ENCODE data around the gene TBC1D16.

Gene TBC1D16

DNA sequence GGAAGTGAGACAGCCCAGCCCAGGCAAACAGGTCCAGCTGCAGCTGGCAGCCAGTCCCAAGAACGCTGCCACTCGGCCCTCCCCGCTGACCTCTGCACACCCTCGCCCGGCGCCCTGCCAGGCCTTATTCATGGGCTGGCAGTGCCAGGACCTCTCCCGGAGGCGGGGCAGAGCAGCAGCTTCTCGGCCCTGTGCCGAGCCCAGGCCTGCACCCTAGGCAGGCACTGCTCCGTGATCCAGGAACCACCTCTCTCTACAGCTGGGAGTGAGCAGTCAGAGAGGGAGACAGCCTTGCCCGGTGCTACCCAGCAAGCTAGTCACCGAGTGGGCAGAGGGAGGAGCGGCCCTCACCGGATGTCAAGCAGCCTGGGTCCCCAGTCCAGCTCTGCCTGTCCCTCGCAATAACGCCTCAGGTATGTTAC lies 116.5 kb downstream of the TBC1D16 start:
- no peak for DNase-seq (ENCODE audit: extremely low read depth, insufficient read length)

DNA sequence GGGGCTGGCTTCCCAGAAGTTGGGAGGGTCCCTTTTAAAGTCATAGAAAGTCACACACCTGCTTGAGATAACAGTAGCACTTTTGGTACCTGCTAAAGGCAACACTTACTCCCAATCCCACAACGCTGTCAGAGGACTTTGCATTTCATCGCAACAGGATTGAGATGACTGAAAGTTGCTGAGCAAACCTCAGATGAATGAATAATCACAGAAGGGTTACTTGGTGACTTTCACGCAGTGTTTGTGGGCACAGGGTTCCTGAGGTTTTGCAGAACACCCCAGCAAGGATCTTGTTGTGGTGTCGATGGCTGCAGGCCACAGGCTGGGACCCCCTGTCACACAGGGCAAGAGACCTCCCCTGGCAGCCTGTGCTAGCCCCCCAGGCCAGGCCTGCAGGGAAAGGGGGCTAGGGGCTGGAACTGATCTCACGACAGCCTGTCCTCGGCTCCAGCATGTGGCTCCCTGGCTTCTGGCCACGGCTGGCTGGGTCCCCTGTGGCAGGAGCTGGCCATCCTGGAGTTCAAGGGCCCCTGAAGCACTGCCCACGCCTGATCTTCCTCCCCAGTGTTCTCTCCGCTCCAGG lies 117.0 kb downstream of the TBC1D16 start:
- TF ChIP-seq, protein P1, sequence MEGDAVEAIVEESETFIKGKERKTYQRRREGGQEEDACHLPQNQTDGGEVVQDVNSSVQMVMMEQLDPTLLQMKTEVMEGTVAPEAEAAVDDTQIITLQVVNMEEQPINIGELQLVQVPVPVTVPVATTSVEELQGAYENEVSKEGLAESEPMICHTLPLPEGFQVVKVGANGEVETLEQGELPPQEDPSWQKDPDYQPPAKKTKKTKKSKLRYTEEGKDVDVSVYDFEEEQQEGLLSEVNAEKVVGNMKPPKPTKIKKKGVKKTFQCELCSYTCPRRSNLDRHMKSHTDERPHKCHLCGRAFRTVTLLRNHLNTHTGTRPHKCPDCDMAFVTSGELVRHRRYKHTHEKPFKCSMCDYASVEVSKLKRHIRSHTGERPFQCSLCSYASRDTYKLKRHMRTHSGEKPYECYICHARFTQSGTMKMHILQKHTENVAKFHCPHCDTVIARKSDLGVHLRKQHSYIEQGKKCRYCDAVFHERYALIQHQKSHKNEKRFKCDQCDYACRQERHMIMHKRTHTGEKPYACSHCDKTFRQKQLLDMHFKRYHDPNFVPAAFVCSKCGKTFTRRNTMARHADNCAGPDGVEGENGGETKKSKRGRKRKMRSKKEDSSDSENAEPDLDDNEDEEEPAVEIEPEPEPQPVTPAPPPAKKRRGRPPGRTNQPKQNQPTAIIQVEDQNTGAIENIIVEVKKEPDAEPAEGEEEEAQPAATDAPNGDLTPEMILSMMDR (IDR thresholded peaks at IDR 0.05; ENCODE audit: insufficient read depth, low read length, poor library complexity, severe bottlenecking), result no peak
- Histone ChIP-seq H3K27me3 (replicated peaks; ENCODE audit: control insufficient read depth, insufficient read depth, low read length) (no peaks in the 10 kb centered on the region; the same call in 1 of the 2 replicates), H3K36me3 (ENCODE audit: control insufficient read depth, insufficient read depth, low read length) (no peaks in the 10 kb centered on the region), H3K4me3 (replicated peaks; ENCODE audit: low read depth, low read length) (no peak overlapping the region)
- no peak for DNase-seq (ENCODE audit: extremely low read depth, insufficient read length)

More for the DNA sequence above, 116.5 kb downstream of the TBC1D16 start:
- no peak overlapping the region for H3K4me3 ChIP-seq (replicated peaks; ENCODE audit: low read depth, low read length)
- no peaks in the 10 kb centered on the region for H3K36me3 ChIP-seq (ENCODE audit: control insufficient read depth, insufficient read depth, low read length)
- H3K27me3 ChIP-seq (replicated peaks; ENCODE audit: control insufficient read depth, insufficient read depth, low read length), result no peaks in the 10 kb centered on the region; the same call in 1 of the 2 replicates
- TF ChIP-seq, protein P1 (IDR thresholded peaks at IDR 0.05; ENCODE audit: insufficient read depth, low read length, poor library complexity, severe bottlenecking), result no peak

DNA sequence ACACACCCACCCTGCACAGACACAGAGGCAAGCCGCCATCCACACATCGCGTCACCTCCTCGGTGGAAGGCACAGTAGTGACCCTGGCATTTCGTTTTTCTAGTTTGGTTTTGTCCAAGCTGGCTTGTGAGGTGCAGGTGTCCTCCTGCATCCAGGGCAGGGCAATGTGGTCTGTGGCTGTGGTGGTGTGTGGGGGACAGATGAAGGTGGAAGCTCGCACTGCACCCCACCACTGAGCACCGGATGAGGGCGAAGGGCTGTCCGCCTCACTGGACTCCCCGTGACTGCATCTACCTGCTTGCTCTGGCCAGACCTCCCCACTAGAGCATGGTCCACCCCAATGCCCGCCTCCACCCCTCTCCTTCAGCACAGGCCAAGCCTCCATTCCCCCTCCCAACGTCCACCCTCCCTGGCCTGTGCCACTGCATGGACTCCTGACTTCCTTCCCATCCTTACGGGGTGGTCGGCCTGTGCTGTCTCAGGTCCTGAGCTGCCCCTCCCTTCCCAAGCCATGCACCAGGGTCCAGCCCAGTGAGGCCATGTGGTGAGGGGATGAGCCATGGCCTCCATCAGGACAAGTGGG lies 117.7 kb downstream of the TBC1D16 start:
- Histone ChIP-seq H3K4me3 (replicated peaks; ENCODE audit: low read depth, low read length) (no peak overlapping the region), H3K27me3 (replicated peaks; ENCODE audit: control insufficient read depth, insufficient read depth, low read length) (no peaks in the 10 kb centered on the region; the same call in none of the 2 replicates), H3K36me3 (ENCODE audit: control insufficient read depth, insufficient read depth, low read length) (no peaks in the 10 kb centered on the region)
- TF ChIP-seq, protein P1 (IDR thresholded peaks at IDR 0.05; ENCODE audit: insufficient read depth, low read length, poor library complexity, severe bottlenecking), result no peak
- DNase-seq (ENCODE audit: extremely low read depth, insufficient read length), result no peak

DNA sequence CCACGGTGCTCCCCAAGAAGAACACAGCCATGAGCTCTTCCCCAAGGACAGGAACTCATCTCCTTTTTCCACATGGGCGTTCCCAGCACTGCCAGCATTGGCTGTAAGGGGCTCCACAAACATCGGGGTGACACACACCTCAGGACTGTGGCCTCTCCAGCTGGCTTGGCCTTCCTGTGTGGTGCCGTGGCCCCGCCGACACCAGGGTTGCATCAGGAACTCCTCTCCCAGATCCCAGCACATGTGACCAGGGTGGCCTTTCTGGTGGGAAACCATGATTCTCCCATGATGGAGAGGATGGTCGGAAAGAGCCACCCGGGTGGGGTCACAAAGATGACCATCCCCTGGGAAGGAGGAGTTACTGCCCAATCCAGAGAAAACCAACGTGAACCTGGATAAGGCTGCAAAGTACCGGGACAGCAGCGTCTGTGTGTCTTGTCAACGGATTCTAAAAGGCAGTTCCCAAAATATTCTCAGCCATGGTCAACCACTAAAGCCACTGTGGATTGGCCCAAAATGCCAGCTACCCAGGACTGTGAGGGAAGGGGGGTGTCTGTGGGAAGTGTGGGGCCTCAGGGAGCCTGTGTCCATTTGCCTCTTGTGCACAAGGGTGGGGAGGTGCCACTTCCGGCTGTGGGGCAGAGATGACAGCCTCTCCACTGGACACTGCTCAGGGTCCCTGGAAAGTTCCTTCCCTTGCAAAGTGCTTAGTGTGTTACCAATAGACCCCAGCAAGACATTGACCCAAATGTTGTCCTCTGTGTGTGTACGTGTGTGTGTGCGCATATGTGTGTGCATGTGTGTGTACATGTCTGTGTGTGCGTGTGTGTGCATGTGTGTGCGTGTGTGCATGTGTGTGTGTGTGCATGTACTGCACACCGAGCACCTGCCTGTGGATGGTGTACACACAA lies 118.4 kb downstream of the TBC1D16 start:
- Histone ChIP-seq H3K36me3 (ENCODE audit: control insufficient read depth, insufficient read depth, low read length) (no peaks in the 10 kb centered on the region), H3K27me3 (replicated peaks; ENCODE audit: control insufficient read depth, insufficient read depth, low read length) (no peaks in the 10 kb centered on the region; the same call in none of the 2 replicates), H3K4me3 (replicated peaks; ENCODE audit: low read depth, low read length) (no peak overlapping the region)
- TF ChIP-seq, protein P1 (IDR thresholded peaks at IDR 0.05; ENCODE audit: insufficient read depth, low read length, poor library complexity, severe bottlenecking), result no peak
- no peak for DNase-seq (ENCODE audit: extremely low read depth, insufficient read length)

DNA sequence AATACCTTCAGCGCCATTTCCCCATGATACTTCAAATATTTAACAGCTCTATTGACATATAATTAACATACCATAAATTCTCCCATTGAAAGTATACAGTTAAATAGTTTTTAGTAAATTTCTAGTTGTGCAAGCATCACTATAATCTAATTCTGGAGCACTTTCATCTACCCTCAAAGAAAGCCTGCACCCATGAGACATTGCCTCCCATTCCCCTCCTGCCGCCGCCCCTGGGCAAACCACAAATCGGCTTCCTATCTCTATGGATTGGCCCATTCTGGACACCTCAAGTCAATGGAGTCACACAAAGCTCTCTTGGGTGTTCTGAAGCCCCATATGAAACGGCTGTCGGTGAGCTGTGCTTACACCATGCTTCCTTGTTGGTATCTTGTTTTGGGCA lies 119.2 kb downstream of the TBC1D16 start:
- Histone ChIP-seq H3K27me3 (replicated peaks; ENCODE audit: control insufficient read depth, insufficient read depth, low read length) (no peaks in the 10 kb centered on the region; the same call in none of the 2 replicates), H3K4me3 (replicated peaks; ENCODE audit: low read depth, low read length) (no peak overlapping the region), H3K36me3 (ENCODE audit: control insufficient read depth, insufficient read depth, low read length) (no peaks in the 10 kb centered on the region)
- DNase-seq (ENCODE audit: extremely low read depth, insufficient read length), result no peak
- TF ChIP-seq, protein P1 (IDR thresholded peaks at IDR 0.05; ENCODE audit: insufficient read depth, low read length, poor library complexity, severe bottlenecking), result no peak
